H1 (cell line): Measurements from ENCODE around the gene CWH43. TPM values are rescaled to one million over a fixed set of nuclear protein-coding genes. Genes with fewer than 3 reads are reported as not detected.
A peak's percentile ranks its signal among the peaks of the same experiment; 100 is the strongest.

Experiments
- CTCF ChIA-PET: fragments of 300-600 bp; sonication (Branson Sonifier 250); formaldehyde crosslinking; loops from one replicate; lab custom pipeline; 2021; ENCODE audit not compliant: partially characterized antibody; lab: Charles Lee
- POLR2A ChIA-PET: fragments of 300-600 bp; sonication (Branson Sonifier 250); formaldehyde crosslinking; loops from one replicate; lab custom pipeline; 2021; ENCODE audit warnings: inconsistent platforms; ENCODE audit not compliant: partially characterized antibody; lab: Charles Lee
- DNase-seq, 2 experiments: peaks; one replicate each; pipeline versions ENCODE4 v3.0.0 to v3.0.0-alpha.2; 2010 to 2022; ENCODE audit warnings: low spot score in 2 of 2, low read depth in 1 of 2, mixed read lengths in 1 of 2
- FAIRE-seq: peaks from 2 replicates; lab custom pipeline; 2011; peaks lifted over from hg19 to GRCh38; lab: Jason Lieb, UNC
- H2AFZ ChIP-seq: 2 replicates; pipeline ENCODE4 v1.8.1; 2012; ENCODE audit warnings: low read length, inconsistent platforms
- H2AK5ac ChIP-seq: 2 replicates; pipeline ENCODE4 v1.6.1; 2013; ENCODE audit warnings: low read depth, low read length
- H2BK120ac ChIP-seq: replicated peaks from 2 replicates; pipeline ENCODE3; 2013; ENCODE audit warnings: low read depth, low read length, inconsistent platforms
- H2BK12ac ChIP-seq: 2 replicates; pipeline ENCODE4 v1.6.1; 2013; ENCODE audit warnings: low read depth, low read length
- H2BK15ac ChIP-seq: 2 replicates; pipeline ENCODE4 v1.6.1; 2013; ENCODE audit warnings: low read length
- H2BK20ac ChIP-seq: 2 replicates; pipeline ENCODE4 v1.6.1; 2013; ENCODE audit warnings: low read length
- H2BK5ac ChIP-seq: 2 replicates; pipeline ENCODE4 v1.6.1; 2013; ENCODE audit warnings: low read depth, low read length
- H3K14ac ChIP-seq: 2 replicates; pipeline ENCODE4 v1.6.1; 2013; ENCODE audit warnings: inconsistent platforms; ENCODE audit not compliant: insufficient read length
- H3K18ac ChIP-seq: 2 replicates; pipeline ENCODE4 v1.6.1; 2013; ENCODE audit warnings: low read length; ENCODE audit errors: extremely low read depth
- H3K23ac ChIP-seq: 2 replicates; pipeline ENCODE4 v1.6.1; 2013; ENCODE audit warnings: inconsistent platforms; ENCODE audit not compliant: insufficient read length
- H3K23me2 ChIP-seq: 2 replicates; pipeline ENCODE4 v1.6.1; 2013; ENCODE audit warnings: low read depth, low read length
- H3K27ac ChIP-seq: 2 replicates; pipeline ENCODE4 v1.6.1; 2011; ENCODE audit warnings: low read depth, low read length, inconsistent platforms
- H3K27me3 ChIP-seq, 4 experiments: replicated peaks in 1 of 4; 1 replicate in 1 of 4; 2 replicates in 3 of 4; pipeline versions ENCODE4 v1.6.1 to v1.8.1; 2011 to 2013; ENCODE audit warnings: low read length in 3 of 4, mild to moderate bottlenecking in 3 of 4, inconsistent platforms in 2 of 4, mixed read lengths in 2 of 4, moderate library complexity in 1 of 4; ENCODE audit not compliant: control insufficient read depth in 3 of 4, insufficient read depth in 3 of 4; ENCODE audit errors: extremely low read depth in 1 of 4
- H3K36me3 ChIP-seq, 4 experiments: 2 replicates each; pipeline versions ENCODE4 v1.6.1 to v1.8.1; 2011 to 2013; ENCODE audit warnings: mild to moderate bottlenecking in 4 of 4, low read length in 3 of 4, moderate library complexity in 2 of 4, control low read depth in 1 of 4, inconsistent platforms in 1 of 4; ENCODE audit not compliant: insufficient read depth in 4 of 4, control insufficient read depth in 2 of 4
- H3K4ac ChIP-seq: replicated peaks from 2 replicates; pipeline ENCODE3; 2013; ENCODE audit warnings: low read length, low read depth, mixed read lengths, inconsistent platforms; ENCODE audit not compliant: insufficient read length
- H3K4me1 ChIP-seq, 4 experiments: replicated peaks in 1 of 4; 1 replicate in 1 of 4; 2 replicates in 3 of 4; pipeline versions ENCODE4 v1.6.1 to v1.8.1; 2011 to 2013; ENCODE audit warnings: low read length in 3 of 4, inconsistent platforms in 2 of 4, mixed read lengths in 1 of 4; ENCODE audit not compliant: insufficient read depth in 4 of 4, control insufficient read depth in 3 of 4
- H3K4me2 ChIP-seq, 2 experiments: 2 replicates each; pipeline versions ENCODE4 v1.6.1 to v1.8.1; 2011 to 2013; ENCODE audit warnings: low read depth in 2 of 2, low read length in 2 of 2, control low read depth in 1 of 2, inconsistent platforms in 1 of 2, mild to moderate bottlenecking in 1 of 2; ENCODE audit not compliant: insufficient read depth in 1 of 2
- H3K4me3 ChIP-seq, 4 experiments: fragments of 200-600, 300-600 bp in 1 of 4; sonication (generic), shearing (Covaris generic), sonication (Bioruptor Twin) in 1 of 4; 2 replicates each; pipeline versions ENCODE4 v1.5.1 to v1.8.1; 2011 to 2016; ENCODE audit warnings: low read length in 4 of 4, low read depth in 3 of 4, control low read depth in 2 of 4, inconsistent platforms in 2 of 4, mild to moderate bottlenecking in 2 of 4, mixed read lengths in 1 of 4, moderate library complexity in 1 of 4; ENCODE audit not compliant: insufficient read depth in 2 of 4; ENCODE audit errors: extremely low read depth in 1 of 4
- H3K56ac ChIP-seq: replicated peaks from 2 replicates; pipeline ENCODE3; 2013; ENCODE audit warnings: low read depth, mild to moderate bottlenecking, mixed read lengths, low read length, inconsistent platforms; ENCODE audit not compliant: insufficient read length
- H3K79me1 ChIP-seq: 2 replicates; pipeline ENCODE4 v1.6.1; 2013; ENCODE audit warnings: low read depth, low read length, control low read depth
- H3K79me2 ChIP-seq, 2 experiments: 2 replicates each; pipeline versions ENCODE4 v1.6.1 to v1.8.1; 2012 to 2013; ENCODE audit warnings: low read length in 2 of 2, mild to moderate bottlenecking in 2 of 2, inconsistent platforms in 1 of 2; ENCODE audit not compliant: insufficient read depth in 2 of 2, control insufficient read depth in 1 of 2
- H3K9ac ChIP-seq, 4 experiments: replicated peaks in 1 of 4; 1 replicate in 1 of 4; 2 replicates in 3 of 4; pipeline versions ENCODE4 v1.6.1 to v1.8.1; 2011 to 2013; ENCODE audit warnings: low read depth in 3 of 4, low read length in 3 of 4, control low read depth in 2 of 4, mild to moderate bottlenecking in 2 of 4, moderate library complexity in 2 of 4, inconsistent platforms in 1 of 4; ENCODE audit errors: extremely low read depth in 1 of 4
- H3K9me3 ChIP-seq, 2 experiments: 2 replicates each; pipeline versions ENCODE4 v1.6.1 to v1.8.1; 2012 to 2013; ENCODE audit warnings: mild to moderate bottlenecking in 2 of 2, moderate library complexity in 2 of 2, control low read depth in 1 of 2, inconsistent platforms in 1 of 2, low read depth in 1 of 2, low read length in 1 of 2, mixed read lengths in 1 of 2; ENCODE audit not compliant: insufficient read depth in 2 of 2
- H4K20me1 ChIP-seq, 2 experiments: replicated peaks in 1 of 2; 2 replicates each; pipeline versions ENCODE3 to v1.8.1; 2011 to 2013; ENCODE audit warnings: inconsistent platforms in 2 of 2, low read length in 2 of 2, mild to moderate bottlenecking in 1 of 2; ENCODE audit not compliant: insufficient read depth in 2 of 2, control insufficient read depth in 1 of 2
- H4K5ac ChIP-seq: 2 replicates; pipeline ENCODE4 v1.6.1; 2013; ENCODE audit warnings: low read length, low read depth, mixed read lengths, inconsistent platforms; ENCODE audit not compliant: insufficient read length
- H4K8ac ChIP-seq: 2 replicates; pipeline ENCODE4 v1.8.0; 2013; ENCODE audit warnings: mild to moderate bottlenecking, moderate library complexity, low read length, inconsistent platforms; ENCODE audit not compliant: insufficient read depth; ENCODE audit errors: extremely low read depth
- H4K91ac ChIP-seq: replicated peaks from 2 replicates; pipeline ENCODE3; 2013; ENCODE audit warnings: low read length, mixed read lengths, inconsistent platforms; ENCODE audit not compliant: insufficient read length
- BRCA1 ChIP-seq: IDR thresholded peaks from 2 replicates; pipeline ENCODE4 v1.6.1; 2012; ENCODE audit warnings: low read depth, low read length, improper control_type of control experiment
- CEBPB ChIP-seq: IDR thresholded peaks from 2 replicates; pipeline ENCODE4 v1.6.1; 2012; ENCODE audit warnings: low read depth, low read length
- EGR1 ChIP-seq: IDR thresholded peaks from 2 replicates; pipeline ENCODE4 v1.6.1; 2011; ENCODE audit warnings: low read depth, low read length, borderline replicate concordance
- NRF1 ChIP-seq: IDR thresholded peaks from 2 replicates; pipeline ENCODE4 v1.6.1; 2011; ENCODE audit warnings: mild to moderate bottlenecking, low read depth, low read length, improper control_type of control experiment
- POLR2A ChIP-seq, 2 experiments: IDR thresholded peaks; 1 replicate in 1 of 2; 2 replicates in 1 of 2; pipeline ENCODE4 v1.6.1; 2011; ENCODE audit warnings: low read depth in 2 of 2, low read length in 2 of 2, mild to moderate bottlenecking in 2 of 2; ENCODE audit errors: control extremely low read depth in 1 of 2
- SRF ChIP-seq: IDR thresholded peaks from 2 replicates; pipeline ENCODE4 v1.6.1; 2011; ENCODE audit warnings: mild to moderate bottlenecking, low read depth, low read length, moderate library complexity
- WGBS, 2 experiments: shearing (Covaris generic) in 1 of 2; methylation state at CpG; one replicate each; pipeline versions ENCODE4 v1.1.6 to v1.1.7; 2013 to 2015; ENCODE audit warnings: low lambda C conversion rate in 2 of 2, mixed read lengths in 2 of 2, inconsistent platforms in 1 of 2, low coverage in 1 of 2, missing lambda C conversion rate in 1 of 2; ENCODE audit not compliant: insufficient replicate concordance in 2 of 2, insufficient coverage in 1 of 2, insufficient read length in 1 of 2; ENCODE audit errors: extremely low coverage in 1 of 2, missing lambda C conversion rate in 1 of 2; 5-methylcytosine and 5-hydroxymethylcytosine counted together
- polyA plus RNA-seq, 7 experiments: library from polyadenylated mRNA; depleted of rRNA in 3 of 7; stranded (reverse) in 5 of 7; unstranded in 2 of 7; fragments of >200 nt in 5 of 7; fragments of 200-250 nt in 2 of 7; gene quantifications; 1 replicate in 5 of 7; 2 replicates in 1 of 7; 4 replicates in 1 of 7; pipeline versions ENCODE4 v1.2.1 to v1.2.3, GENCODE V29; 2011 to 2013; ENCODE audit warnings: missing spikeins in 2 of 7, mixed read lengths in 2 of 7
- total RNA-seq: library from RNA; stranded (reverse); fragmentation: NEBNext Ultra II Directional; extraction: Animal tissue kit (Norgen Biotek cat#: 25700); gene quantifications from 2 replicates; pipeline ENCODE4 v1.2.1, GENCODE V29; 2021

CWH43 gene
- total and polyA plus RNA-seq, 2 of the 8 experiments (the other 6 are each of a cell fraction or from before 2014, with no cell fraction given), result not detected

GRCh38 chr4:48968814-48969213 lies 17.3 kb upstream of the CWH43 start:
- Histone ChIP-seq H4K8ac (no peak overlapping the region), H3K36me3 (no peaks in the 10 kb centered on the region), H2AK5ac (no peak overlapping the region), H2BK20ac (no peak overlapping the region), H2BK12ac (no peak overlapping the region), H3K18ac (no peak overlapping the region), H3K27ac (no peak overlapping the region), H3K4me2 (no peak overlapping the region), H4K20me1 (no peaks in the 10 kb centered on the region), H4K91ac (no peak overlapping the region), H2BK5ac (no peak overlapping the region), H3K9ac (no peak overlapping the region), H2AFZ (no peak overlapping the region), H2BK120ac (no peak overlapping the region), H3K79me1 (no peaks in the 10 kb centered on the region), H3K4me1 (no peaks in the 10 kb centered on the region), H2BK15ac (no peak overlapping the region), H3K27me3 (no peaks in the 10 kb centered on the region), H4K5ac (no peak overlapping the region), H3K56ac (no peak overlapping the region), H3K23me2 (no peaks in the 10 kb centered on the region), H3K4ac (no peak overlapping the region), H3K4me3 (no peak overlapping the region), H3K9me3 (no peaks in the 10 kb centered on the region), H3K23ac (no peak overlapping the region), H3K79me2 (no peaks in the 10 kb centered on the region), H3K14ac (no peak overlapping the region)
- DNase-seq (no peak), FAIRE-seq (no peak)
- 83% methylated on average over 4 of the region's 4 CpGs; no CpG with 5 or more reads in 1 of the 2 experiments for WGBS, 2 experiments
- TF ChIP-seq POLR2A (IDR thresholded peaks at IDR 0.05; ENCODE audit: control extremely low read depth in 1 of 2, low read depth in 2 of 2, low read length in 2 of 2) (no peak), CEBPB (peak; percentile 36; the same call in 1 of the 2 replicates), SRF (no peak), BRCA1 (no peak), EGR1 (no peak), NRF1 (no peak)
- ChIA-PET POLR2A (no interaction called here), CTCF (interaction anchor here (0.6 to 1.1 kb wide), 2 partner anchors 12 to 1035 kb away, joined by 3 read pairs; no protein-coding TSS in a partner anchor)
